Smooth muscle cell (in vitro differentiated cells): ENCODE data around the gene LRIT1. TPM values are rescaled to one million over a fixed set of nuclear protein-coding genes. Genes with fewer than 3 reads are reported as not detected.

Experiments used
- DNase-seq: peaks from one replicate; lab custom pipeline; 2025; ENCODE audit not compliant: unreplicated experiment; lab: John Stamatoyannopoulos, UW
- H2AFZ ChIP-seq: fragments of 200-600 bp; sonication (generic); 2 replicates; pipeline ENCODE4 v1.6.0; 2016; ENCODE audit warnings: antibody characterized with exemption, low read depth, mild to moderate bottlenecking
- H3F3A ChIP-seq: fragments of 200-600 bp; sonication (generic); 2 replicates; pipeline ENCODE4 v1.6.0; 2017; ENCODE audit warnings: antibody characterized with exemption, low read depth
- H3K27ac ChIP-seq: fragments of 200-600 bp; sonication (generic); 2 replicates; pipeline ENCODE4 v1.5.1; 2016; ENCODE audit warnings: low read depth, mild to moderate bottlenecking
- H3K27me3 ChIP-seq: fragments of 200-600 bp; sonication (generic); 2 replicates; pipeline ENCODE4 v1.6.1; 2016; ENCODE audit warnings: low read depth, mild to moderate bottlenecking
- H3K36me3 ChIP-seq: fragments of 200-600 bp; sonication (generic); 2 replicates; pipeline ENCODE4 v1.5.1; 2016; ENCODE audit warnings: low read depth
- H3K4me1 ChIP-seq: fragments of 200-600 bp; sonication (generic); 2 replicates; pipeline ENCODE4 v1.5.1; 2016; ENCODE audit warnings: low read depth
- H3K4me2 ChIP-seq: fragments of 200-600 bp; sonication (generic); 2 replicates; pipeline ENCODE4 v1.6.0; 2016; ENCODE audit warnings: mild to moderate bottlenecking
- H3K4me3 ChIP-seq: fragments of 200-600 bp; sonication (generic); 2 replicates; pipeline ENCODE4 v1.5.1; 2016; ENCODE audit warnings: mild to moderate bottlenecking
- H3K79me2 ChIP-seq: fragments of 200-600 bp; sonication (generic); 2 replicates; pipeline ENCODE4 v1.6.0; 2016; ENCODE audit warnings: low read depth, mild to moderate bottlenecking
- H3K9ac ChIP-seq: fragments of 200-600 bp; sonication (generic); 2 replicates; pipeline ENCODE4 v1.6.0; 2016; ENCODE audit warnings: low read depth
- H3K9me3 ChIP-seq: fragments of 200-600 bp; sonication (generic); replicated peaks from 2 replicates; pipeline ENCODE4 v1.5.1; 2016; ENCODE audit warnings: low read depth
- H4K20me1 ChIP-seq: fragments of 200-600 bp; sonication (generic); 2 replicates; pipeline ENCODE4 v1.6.0; 2016; ENCODE audit warnings: low read depth
- CTCF ChIP-seq: fragments of 200-600 bp; sonication (generic); IDR thresholded peaks from 2 replicates; pipeline ENCODE4 v1.5.1; 2017; ENCODE audit warnings: borderline replicate concordance, mild to moderate bottlenecking, antibody characterized with exemption; ENCODE audit not compliant: insufficient read depth, poor library complexity, severe bottlenecking
- WGBS: methylation state at CpG from one replicate; pipeline ENCODE4 v1.1.7; 2016; ENCODE audit warnings: low lambda C conversion rate; 5-methylcytosine and 5-hydroxymethylcytosine counted together
- polyA plus RNA-seq: library from polyadenylated mRNA; unstranded; fragments of >200 nt; fragmentation: Nextera tagmentation; extraction: Ambion mirVana; gene quantifications from 2 replicates; pipeline ENCODE4 v1.2.1, GENCODE V29; 2016
- total RNA-seq: library from RNA; depleted of rRNA; stranded (reverse); fragments of >200 nt; gene quantifications from 2 replicates; pipeline ENCODE4 v1.2.3, GENCODE V29; 2014

Gene LRIT1
- total and polyA plus RNA-seq, 2 experiments from 2014 or later = not detected

- DNase-seq = no peak
- no peaks in the 10 kb centered on the region for H3K36me3 ChIP-seq
Observed at GRCh38 chr10:84237199-84238051, 3.9 kb downstream of the LRIT1 start.

DNA sequence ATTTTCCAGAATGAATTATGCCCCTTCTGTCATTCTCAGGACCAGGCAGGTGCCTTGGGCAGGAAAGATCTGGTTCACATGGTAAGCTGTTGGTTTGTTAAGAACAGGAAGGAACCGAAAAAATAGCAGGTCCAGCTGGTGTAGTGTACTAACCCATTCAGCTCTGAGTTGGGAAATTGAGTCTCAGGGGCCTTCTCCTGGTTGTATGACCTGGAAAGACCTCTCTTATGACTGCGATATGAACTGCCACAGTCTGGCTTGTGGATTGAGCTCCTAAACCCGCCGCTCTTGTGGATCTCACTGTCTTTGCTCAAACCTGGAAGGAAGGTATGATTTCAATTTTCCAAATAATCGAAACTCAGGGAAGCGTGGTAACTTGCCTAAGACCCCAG, 4.5 kb downstream of the LRIT1 start:
- Histone ChIP-seq H3K9ac (no peak overlapping the region), H2AFZ (no peak overlapping the region), H3F3A (no peaks in the 10 kb centered on the region), H3K27me3 (peaks cover 8% of the 10 kb centered on the region), H3K4me3 (no peak overlapping the region), H3K4me1 (no peaks in the 10 kb centered on the region), H3K79me2 (no peaks in the 10 kb centered on the region), H3K4me2 (no peak overlapping the region), H3K36me3 (no peaks in the 10 kb centered on the region), H3K27ac (no peak overlapping the region), H4K20me1 (no peaks in the 10 kb centered on the region), H3K9me3 (no peaks in the 10 kb centered on the region)
- no peak for DNase-seq
- TF ChIP-seq CTCF = no peak
- WGBS = 83% methylated on average over 6 of the region's 6 CpGs

More at GRCh38 chr10:84237199-84238051, 3.9 kb downstream of the LRIT1 start:
- Histone ChIP-seq H3K27me3 (peaks cover 8% of the 10 kb centered on the region), H3K9ac (no peak overlapping the region), H3K9me3 (no peaks in the 10 kb centered on the region), H3K4me1 (no peaks in the 10 kb centered on the region), H3K27ac (no peak overlapping the region), H3K4me3 (no peak overlapping the region), H3K79me2 (no peaks in the 10 kb centered on the region), H4K20me1 (no peaks in the 10 kb centered on the region), H3F3A (no peaks in the 10 kb centered on the region), H3K4me2 (no peak overlapping the region), H2AFZ (no peak overlapping the region)
- WGBS = 46% methylated on average over 52 of the region's 52 CpGs
- no peak for TF ChIP-seq CTCF

DNA sequence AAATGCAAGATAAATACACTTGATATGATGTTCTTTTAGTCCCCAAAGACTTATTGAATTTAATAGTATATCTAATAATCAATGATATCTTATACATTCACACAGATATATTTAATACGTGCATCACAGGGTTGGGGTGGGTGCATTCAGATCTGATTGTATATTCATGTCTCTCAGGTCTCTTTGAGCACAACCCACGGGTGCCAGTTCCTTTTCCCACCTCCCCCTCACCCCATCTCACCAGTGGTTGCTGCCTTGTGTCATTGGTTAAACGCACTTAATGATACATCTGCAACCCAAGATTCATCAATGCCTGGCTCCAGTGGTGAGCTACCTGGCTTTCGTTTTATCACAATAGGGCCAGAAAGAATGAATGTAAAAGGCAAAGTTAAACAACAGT, 6.2 kb downstream of the LRIT1 start:
- H3K4me3 ChIP-seq = no peak overlapping the region
- no peak overlapping the region for H3K27ac ChIP-seq
- 81% methylated on average over 4 of the region's 4 CpGs for WGBS
- TF ChIP-seq CTCF = no peak
- no peak for DNase-seq
- H3K4me2 ChIP-seq = no peak overlapping the region
- H3F3A ChIP-seq = no peaks in the 10 kb centered on the region
- no peaks in the 10 kb centered on the region for H3K36me3 ChIP-seq
- H3K9ac ChIP-seq = no peak overlapping the region
- H3K9me3 ChIP-seq = no peaks in the 10 kb centered on the region
- H3K79me2 ChIP-seq = no peaks in the 10 kb centered on the region
- H4K20me1 ChIP-seq = no peaks in the 10 kb centered on the region
- peaks cover 17% of the 10 kb centered on the region for H3K27me3 ChIP-seq
- no peak overlapping the region for H2AFZ ChIP-seq
- H3K4me1 ChIP-seq = no peaks in the 10 kb centered on the region

- WGBS = 81% methylated on average over 4 of the region's 4 CpGs
Observed at GRCh38 chr10:84234479-84234878, 6.9 kb downstream of the LRIT1 start.

More at GRCh38 chr10:84234479-84234878, 6.9 kb downstream of the LRIT1 start:
- H3F3A ChIP-seq = no peaks in the 10 kb centered on the region
- H3K79me2 ChIP-seq = no peaks in the 10 kb centered on the region
- H2AFZ ChIP-seq = no peak overlapping the region
- H3K27ac ChIP-seq = no peak overlapping the region
- no peaks in the 10 kb centered on the region for H3K9me3 ChIP-seq
- H3K9ac ChIP-seq = no peak overlapping the region
- no peaks in the 10 kb centered on the region for H3K4me1 ChIP-seq
- no peaks in the 10 kb centered on the region for H3K36me3 ChIP-seq
- peaks cover 18% of the 10 kb centered on the region for H3K27me3 ChIP-seq
- DNase-seq = no peak
- no peak overlapping the region for H3K4me3 ChIP-seq
- no peak for TF ChIP-seq CTCF
- no peak overlapping the region for H3K4me2 ChIP-seq
- no peaks in the 10 kb centered on the region for H4K20me1 ChIP-seq
